ENCODE measurements around the gene TGM2. TPM values are rescaled to one million over a fixed set of nuclear protein-coding genes. Genes with fewer than 3 reads are reported as not detected.
"Not testable (repeated sequence)": the region's sequence is repeated elsewhere in the genome, so short reads cannot be mapped to it uniquely, and the experiment has no call there.

Gene TGM2
- total RNA-seq, 1 donor from 2014 or later, result 131 TPM

DNA sequence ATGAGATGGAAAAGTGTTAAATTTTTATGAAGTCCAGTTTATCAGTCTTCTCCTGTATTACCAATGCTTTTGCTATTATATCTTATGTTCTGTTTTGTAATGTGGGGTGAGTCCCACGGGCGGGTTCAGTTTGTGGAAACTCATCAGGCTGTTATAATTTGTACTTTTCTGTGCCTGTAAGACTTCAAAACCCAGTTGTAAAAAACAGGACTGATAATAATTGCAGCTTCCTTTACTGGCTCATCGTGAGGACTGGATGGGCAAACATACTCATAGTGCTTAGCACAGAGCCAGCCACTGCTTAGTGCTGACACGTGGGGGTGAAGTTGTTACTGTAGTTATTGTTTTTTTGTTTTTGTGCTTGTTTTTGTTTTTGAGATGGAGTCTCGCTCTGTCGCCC lies 45.6 kb downstream of the TGM2 start:
- DNase-seq (ENCODE audit: low spot score), result no peak

- no peak for DNase-seq (ENCODE audit: low spot score)
Observed at GRCh38 chr20:38117635-38118034, 47.4 kb downstream of the TGM2 start.

GRCh38 chr20:38117205-38117604 lies 47.9 kb downstream of the TGM2 start:
- DNase-seq (ENCODE audit: low spot score), result no peak

GRCh38 chr20:38116409-38117165 lies 48.5 kb downstream of the TGM2 start:
- no peak for DNase-seq (ENCODE audit: low spot score)

DNA sequence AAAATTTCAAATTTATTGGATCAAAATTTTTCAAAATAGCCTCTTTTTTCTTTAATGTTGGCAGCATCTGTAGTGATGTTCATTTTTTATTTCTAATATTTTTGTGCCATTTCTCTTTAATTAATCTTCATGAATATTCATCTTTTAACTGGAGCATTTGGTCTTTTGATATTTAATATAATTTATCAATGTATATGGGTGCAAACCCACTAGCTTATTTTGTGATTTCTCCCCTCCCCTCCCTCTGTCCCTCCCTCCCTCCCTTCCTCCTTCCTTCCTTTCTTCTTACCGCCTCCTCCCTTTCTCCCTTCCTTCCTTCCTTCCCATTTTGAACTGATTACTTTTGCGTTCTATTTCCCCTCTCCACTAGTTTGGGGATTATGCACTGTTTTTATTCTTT lies 49.2 kb downstream of the TGM2 start:
- no peak for DNase-seq (ENCODE audit: low spot score)

- no peak for DNase-seq (ENCODE audit: low spot score)
Observed at GRCh38 chr20:38115205-38115604, 49.9 kb downstream of the TGM2 start.

DNA sequence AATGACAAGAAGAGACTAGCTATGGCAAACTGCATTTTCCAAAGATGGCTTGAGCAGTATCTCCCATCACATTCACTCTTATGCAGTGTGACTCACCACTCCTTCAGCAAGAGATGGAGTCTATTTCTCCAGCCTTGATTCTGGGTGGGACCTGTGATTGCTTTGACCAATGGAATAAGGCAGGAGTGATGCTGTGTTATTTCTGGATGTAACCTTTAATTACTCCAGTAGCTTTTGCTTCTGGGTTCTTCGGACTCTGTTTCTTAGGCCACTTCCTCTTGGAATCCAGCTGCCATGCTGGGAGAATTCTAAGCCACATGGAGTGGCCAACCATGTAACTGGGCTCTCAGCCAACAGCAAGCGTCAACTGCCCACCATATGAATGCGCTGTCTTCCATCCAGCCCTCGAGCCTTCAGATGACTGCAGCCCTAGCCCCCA lies 50.7 kb downstream of the TGM2 start:
- no peak for DNase-seq (ENCODE audit: low spot score)

DNA sequence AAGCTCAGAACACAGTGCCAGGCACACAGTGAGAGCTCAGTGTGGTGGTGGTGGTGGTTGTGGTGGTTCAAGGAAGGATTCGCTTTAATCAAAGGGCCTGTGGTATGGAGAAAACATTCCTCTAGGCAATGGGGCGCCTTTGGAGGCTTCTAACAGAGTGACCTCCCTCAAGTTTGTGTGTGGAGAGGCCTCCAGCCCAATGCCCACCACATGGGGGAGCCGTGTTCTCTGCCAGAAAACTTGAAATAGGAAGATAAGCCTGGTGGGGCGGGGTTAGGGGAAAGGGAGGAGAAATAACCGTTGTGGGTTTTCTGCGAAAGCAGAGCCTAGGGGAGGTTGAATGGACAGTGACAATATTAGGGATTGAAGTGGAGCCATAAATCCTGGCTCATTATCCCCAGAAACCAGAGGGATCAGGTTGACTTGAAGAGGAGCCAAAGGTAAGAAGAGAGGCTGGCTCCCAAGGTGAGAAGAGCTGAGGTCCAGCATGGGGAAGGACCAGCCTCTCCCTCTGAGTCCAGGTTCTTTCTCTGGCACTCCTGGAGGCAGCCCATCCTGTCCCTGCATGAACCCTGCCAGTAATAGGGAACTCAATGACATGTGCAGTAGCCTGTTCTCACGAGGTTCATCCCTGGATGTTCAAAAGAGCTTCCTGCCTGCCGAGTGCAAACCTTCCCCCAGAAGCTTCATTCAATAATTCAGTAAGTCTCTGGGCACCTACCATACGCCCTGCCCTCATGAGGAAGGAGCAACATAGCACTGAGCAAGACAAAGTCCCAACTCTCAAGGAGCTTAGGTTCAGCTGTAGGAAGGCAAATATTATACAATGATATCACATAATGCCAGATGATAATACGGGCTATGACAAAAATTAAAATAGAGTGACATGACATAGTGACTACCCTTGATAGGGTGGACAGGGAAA lies 51.4 kb downstream of the TGM2 start:
- DNase-seq (ENCODE audit: low spot score), result no peak

GRCh38 chr20:38112930-38113294 lies 52.2 kb downstream of the TGM2 start:
- DNase-seq (ENCODE audit: low spot score), result no peak

GRCh38 chr20:38112261-38112929 lies 52.7 kb downstream of the TGM2 start:
- DNase-seq (ENCODE audit: low spot score), result no peak

DNA sequence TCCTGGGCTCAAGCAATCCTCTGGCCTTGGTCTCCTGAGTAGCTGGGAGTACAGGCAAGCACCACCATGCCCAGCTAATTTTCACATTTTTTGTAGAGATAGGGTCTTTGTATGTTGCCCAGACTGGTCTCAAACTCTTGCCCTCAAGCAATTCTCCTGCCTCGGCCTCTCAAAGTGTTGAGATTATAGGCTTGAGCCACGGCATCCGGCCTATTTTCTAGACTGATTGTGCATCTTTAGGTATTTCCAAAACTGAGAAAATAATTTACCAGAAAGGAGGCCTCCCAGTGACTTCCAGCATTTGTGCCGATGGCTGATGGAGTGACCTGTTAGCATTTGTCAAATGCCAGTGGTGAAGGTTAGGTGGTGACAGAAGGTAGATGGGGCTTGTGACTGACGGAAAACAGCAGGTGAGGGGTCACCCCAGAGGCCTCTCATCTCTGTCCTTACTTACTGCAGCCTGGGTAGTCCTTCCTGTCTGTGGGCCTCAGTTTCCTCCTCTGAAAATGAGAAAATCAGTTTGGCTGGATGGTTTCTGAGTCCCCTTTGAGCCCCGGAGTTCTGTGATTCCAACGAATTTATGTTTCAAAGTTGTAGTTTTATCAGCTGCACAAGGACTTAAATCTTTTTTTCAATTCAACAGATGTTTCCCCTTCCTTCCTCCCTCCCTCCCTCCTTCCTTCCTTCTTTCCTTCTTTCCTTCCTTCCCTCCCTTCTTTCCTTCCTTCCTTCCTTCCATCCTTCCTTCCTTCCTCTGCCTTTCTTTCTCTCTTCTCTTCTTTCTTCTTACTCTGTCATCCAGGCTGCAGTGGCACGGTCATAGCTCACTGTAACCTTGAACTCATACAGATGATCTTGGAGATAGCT lies 53.5 kb downstream of the TGM2 start:
- DNase-seq (ENCODE audit: low spot score), result no peak

GRCh38 chr20:38110525-38111178 lies 54.4 kb downstream of the TGM2 start:
- no peak for DNase-seq (ENCODE audit: low spot score)

GRCh38 chr20:38109591-38110524 lies 55.2 kb downstream of the TGM2 start:
- DNase-seq (ENCODE audit: low spot score), result no peak

DNA sequence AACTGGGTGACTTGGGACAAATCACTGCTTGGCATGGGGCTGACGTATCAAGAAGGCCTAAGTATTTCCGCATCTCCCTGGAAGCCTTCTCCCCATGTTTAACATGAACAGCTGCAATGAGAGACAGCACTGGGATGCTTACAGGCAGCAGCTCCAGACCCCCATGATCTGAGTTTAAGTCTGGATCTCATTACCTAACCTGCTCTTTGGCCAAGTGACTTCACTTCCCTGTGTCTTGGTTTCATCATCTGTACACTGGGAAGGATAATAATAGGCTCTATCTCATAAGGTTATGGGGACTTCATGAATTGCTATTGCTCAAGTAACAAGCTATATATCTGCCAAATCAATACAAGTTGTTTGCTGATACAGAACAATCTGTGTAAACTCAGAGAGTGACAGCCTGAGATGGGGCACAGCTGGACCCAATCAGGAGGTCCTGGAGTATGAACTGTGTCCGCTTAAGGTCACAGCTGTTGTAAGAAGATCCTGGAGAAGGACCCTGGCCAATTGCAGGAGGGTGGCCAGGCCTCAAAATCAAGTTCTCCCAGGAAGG lies 56.0 kb downstream of the TGM2 start:
- no peak for DNase-seq (ENCODE audit: low spot score)

GRCh38 chr20:38108438-38108985 lies 56.6 kb downstream of the TGM2 start:
- no peak for DNase-seq (ENCODE audit: low spot score)

GRCh38 chr20:38107916-38108315 lies 57.2 kb downstream of the TGM2 start:
- DNase-seq (ENCODE audit: low spot score), result not testable (repeated sequence)

GRCh38 chr20:38107386-38107785 lies 57.7 kb downstream of the TGM2 start:
- DNase-seq (ENCODE audit: low spot score), result not testable (repeated sequence)

DNA sequence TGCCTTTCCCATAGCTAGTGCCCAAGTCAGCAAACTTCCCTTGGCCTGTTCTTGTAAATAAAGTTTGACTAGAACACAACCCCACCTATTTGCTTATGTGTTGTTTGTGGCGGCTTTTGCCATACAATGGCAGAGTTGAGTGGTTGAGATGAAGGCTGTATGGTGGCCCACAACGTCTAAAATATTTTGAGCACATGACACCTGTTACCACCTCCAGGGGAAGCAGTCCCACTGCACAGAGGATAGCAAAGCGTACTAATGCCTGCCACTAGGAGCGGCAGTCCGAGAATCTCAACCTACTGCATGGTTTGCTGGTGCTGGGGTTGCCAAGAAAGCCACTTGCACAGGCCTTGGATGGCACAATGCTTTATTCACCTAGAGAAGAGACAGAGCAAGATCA lies 58.6 kb downstream of the TGM2 start:
- DNase-seq (ENCODE audit: low spot score), result no peak

DNA sequence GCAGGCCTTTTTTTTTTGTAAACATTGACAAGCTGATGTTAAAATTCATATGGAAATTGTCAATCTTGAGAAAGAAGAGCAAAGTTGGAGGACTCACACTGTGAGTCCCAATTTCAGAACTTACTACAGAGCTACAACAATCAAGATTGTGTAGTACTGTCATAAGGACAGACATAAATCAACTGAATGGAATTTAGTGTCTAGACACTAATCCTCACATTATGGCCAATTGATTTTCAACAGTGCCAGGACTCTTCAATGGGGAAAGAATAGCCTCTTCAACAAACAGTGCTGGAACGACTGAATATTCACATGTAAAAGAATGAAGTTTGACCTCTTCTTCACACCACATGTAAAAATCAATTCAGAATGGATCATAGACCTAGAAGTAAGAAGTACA lies 60.8 kb downstream of the TGM2 start:
- DNase-seq (ENCODE audit: low spot score), result no peak

Data from mesenteric fat pad (tissue), 1 donor.